Measurements from ENCODE around the gene ZDHHC18.
A peak's percentile ranks its signal among the peaks of the same experiment; 100 is the strongest.
"Not testable (repeated sequence)": the region's sequence is repeated elsewhere in the genome, so short reads cannot be mapped to it uniquely, and the experiment has no call there.

The ZDHHC18 gene

GRCh38 chr1:26855636-26856035 lies 29.1 kb downstream of the ZDHHC18 start:
- Mint-ChIP-seq H3K9me3 (ENCODE audit: low read depth) (no peaks in the 10 kb centered on the region), H3K36me3 (peaks cover 4% of the 10 kb centered on the region), H3K27me3 (no peaks in the 10 kb centered on the region), H3K4me1 (ENCODE audit: low read depth) (no peaks in the 10 kb centered on the region), H3K4me3 (no peak overlapping the region), H3K27ac (no peak overlapping the region)

- H3K36me3 Mint-ChIP-seq = peaks cover 4% of the 10 kb centered on the region
- no peaks in the 10 kb centered on the region for H3K9me3 Mint-ChIP-seq (ENCODE audit: low read depth)
- no peaks in the 10 kb centered on the region for H3K4me1 Mint-ChIP-seq (ENCODE audit: low read depth)
- no peaks in the 10 kb centered on the region for H3K27me3 Mint-ChIP-seq
- H3K27ac Mint-ChIP-seq = no peak overlapping the region
- no peak overlapping the region for H3K4me3 Mint-ChIP-seq
Measured at GRCh38 chr1:26856181-26856580, 29.7 kb downstream of the ZDHHC18 start.

GRCh38 chr1:26856604-26857469 lies 30.3 kb downstream of the ZDHHC18 start:
- H3K9me3 Mint-ChIP-seq (ENCODE audit: low read depth) = no peaks in the 10 kb centered on the region
- no peak overlapping the region for H3K27ac Mint-ChIP-seq
- no peaks in the 10 kb centered on the region for H3K4me1 Mint-ChIP-seq (ENCODE audit: low read depth)
- H3K27me3 Mint-ChIP-seq = no peaks in the 10 kb centered on the region
- H3K4me3 Mint-ChIP-seq = no peak overlapping the region
- H3K36me3 Mint-ChIP-seq = peaks cover 1% of the 10 kb centered on the region

- Mint-ChIP-seq H3K4me3 (no peak overlapping the region), H3K27me3 (no peaks in the 10 kb centered on the region), H3K9me3 (ENCODE audit: low read depth) (no peaks in the 10 kb centered on the region), H3K36me3 (no peaks in the 10 kb centered on the region), H3K4me1 (ENCODE audit: low read depth) (peaks cover 1% of the 10 kb centered on the region), H3K27ac (peak overlapping the region; percentile 1)
Measured at GRCh38 chr1:26857473-26858060, 31.1 kb downstream of the ZDHHC18 start.

GRCh38 chr1:26858160-26858559 lies 31.7 kb downstream of the ZDHHC18 start:
- Mint-ChIP-seq H3K9me3 (ENCODE audit: low read depth) (no peaks in the 10 kb centered on the region), H3K27me3 (no peaks in the 10 kb centered on the region), H3K27ac (no peak overlapping the region), H3K36me3 (no peaks in the 10 kb centered on the region), H3K4me3 (no peak overlapping the region), H3K4me1 (ENCODE audit: low read depth) (peaks cover 3% of the 10 kb centered on the region)

GRCh38 chr1:26858891-26859640 lies 32.6 kb downstream of the ZDHHC18 start:
- H3K27me3 Mint-ChIP-seq = no peaks in the 10 kb centered on the region
- H3K9me3 Mint-ChIP-seq (ENCODE audit: low read depth) = no peaks in the 10 kb centered on the region
- no peak overlapping the region for H3K4me3 Mint-ChIP-seq
- H3K36me3 Mint-ChIP-seq = no peaks in the 10 kb centered on the region
- H3K27ac Mint-ChIP-seq = no peak overlapping the region
- H3K4me1 Mint-ChIP-seq (ENCODE audit: low read depth) = peaks cover 8% of the 10 kb centered on the region

GRCh38 chr1:26861286-26861701 lies 34.8 kb downstream of the ZDHHC18 start:
- Mint-ChIP-seq H3K27me3 (no peaks in the 10 kb centered on the region), H3K4me3 (no peak overlapping the region), H3K4me1 (ENCODE audit: low read depth) (peaks cover 16% of the 10 kb centered on the region), H3K9me3 (ENCODE audit: low read depth) (no peaks in the 10 kb centered on the region), H3K36me3 (no peaks in the 10 kb centered on the region), H3K27ac (no peak overlapping the region)

- no peaks in the 10 kb centered on the region for H3K27me3 Mint-ChIP-seq
- no peaks in the 10 kb centered on the region for H3K9me3 Mint-ChIP-seq (ENCODE audit: low read depth)
- no peak overlapping the region for H3K27ac Mint-ChIP-seq
- H3K4me1 Mint-ChIP-seq (ENCODE audit: low read depth) = peaks cover 16% of the 10 kb centered on the region
- H3K36me3 Mint-ChIP-seq = no peaks in the 10 kb centered on the region
- H3K4me3 Mint-ChIP-seq = peak overlapping the region; percentile 23
Measured at GRCh38 chr1:26861889-26862378, 35.4 kb downstream of the ZDHHC18 start.

- H3K27ac Mint-ChIP-seq = no peak within 1 kb of the TSS
- H3K36me3 Mint-ChIP-seq = no peaks in the 10 kb centered on the region
- H3K4me3 Mint-ChIP-seq = peak within 1 kb of the TSS; percentile 99
- peaks cover 16% of the 10 kb centered on the region for H3K4me1 Mint-ChIP-seq (ENCODE audit: low read depth)
- no peaks in the 10 kb centered on the region for H3K9me3 Mint-ChIP-seq (ENCODE audit: low read depth)
- no peaks in the 10 kb centered on the region for H3K27me3 Mint-ChIP-seq
Measured at GRCh38 chr1:26862781-26863684, 36.5 kb downstream of the ZDHHC18 start, which contains the start of gene SFN. SFN (plus strand) TSS chr1:26863149; CDS start chr1:26863213, 64 bp downstream.

GRCh38 chr1:26863685-26864077 lies 37.2 kb downstream of the ZDHHC18 start:
- no peak overlapping the region for H3K27ac Mint-ChIP-seq
- H3K4me3 Mint-ChIP-seq = peak overlapping the region; percentile 99
- no peaks in the 10 kb centered on the region for H3K36me3 Mint-ChIP-seq
- no peaks in the 10 kb centered on the region for H3K9me3 Mint-ChIP-seq (ENCODE audit: low read depth)
- peaks cover 16% of the 10 kb centered on the region for H3K4me1 Mint-ChIP-seq (ENCODE audit: low read depth)
- H3K27me3 Mint-ChIP-seq = no peaks in the 10 kb centered on the region

- Mint-ChIP-seq H3K4me1 (ENCODE audit: low read depth) (peaks cover 16% of the 10 kb centered on the region), H3K36me3 (no peaks in the 10 kb centered on the region), H3K27ac (peak overlapping the region; percentile 96), H3K9me3 (ENCODE audit: low read depth) (no peaks in the 10 kb centered on the region), H3K27me3 (no peaks in the 10 kb centered on the region), H3K4me3 (peak overlapping the region; percentile 99)
Measured at GRCh38 chr1:26864610-26865480, 38.4 kb downstream of the ZDHHC18 start.

GRCh38 chr1:26873097-26873496 lies 46.6 kb downstream of the ZDHHC18 start:
- H3K4me1 Mint-ChIP-seq (ENCODE audit: low read depth); H3K27ac Mint-ChIP-seq; H3K4me3 Mint-ChIP-seq; H3K27me3 Mint-ChIP-seq; H3K9me3 Mint-ChIP-seq (ENCODE audit: low read depth); H3K36me3 Mint-ChIP-seq: not testable (repeated sequence)

GRCh38 chr1:26874896-26875295 lies 48.4 kb downstream of the ZDHHC18 start:
- Mint-ChIP-seq H3K27me3 (no peaks in the 10 kb centered on the region), H3K4me3 (no peak overlapping the region), H3K9me3 (ENCODE audit: low read depth) (no peaks in the 10 kb centered on the region), H3K36me3 (no peaks in the 10 kb centered on the region), H3K4me1 (ENCODE audit: low read depth) (no peaks in the 10 kb centered on the region), H3K27ac (no peak overlapping the region)

Measured in activated naive CD8-positive, alpha-beta T cell (primary cell).